ENCODE results near the gene MEG3. TPM values are rescaled to one million over a fixed set of nuclear protein-coding genes. Genes with fewer than 3 reads are reported as not detected.

The MEG3 gene
- total and polyA plus RNA-seq, 2 of the 8 experiments (the other 6 are each of a cell fraction or from before 2014, with no cell fraction given) = 0.17 to 1.1 TPM

DNA sequence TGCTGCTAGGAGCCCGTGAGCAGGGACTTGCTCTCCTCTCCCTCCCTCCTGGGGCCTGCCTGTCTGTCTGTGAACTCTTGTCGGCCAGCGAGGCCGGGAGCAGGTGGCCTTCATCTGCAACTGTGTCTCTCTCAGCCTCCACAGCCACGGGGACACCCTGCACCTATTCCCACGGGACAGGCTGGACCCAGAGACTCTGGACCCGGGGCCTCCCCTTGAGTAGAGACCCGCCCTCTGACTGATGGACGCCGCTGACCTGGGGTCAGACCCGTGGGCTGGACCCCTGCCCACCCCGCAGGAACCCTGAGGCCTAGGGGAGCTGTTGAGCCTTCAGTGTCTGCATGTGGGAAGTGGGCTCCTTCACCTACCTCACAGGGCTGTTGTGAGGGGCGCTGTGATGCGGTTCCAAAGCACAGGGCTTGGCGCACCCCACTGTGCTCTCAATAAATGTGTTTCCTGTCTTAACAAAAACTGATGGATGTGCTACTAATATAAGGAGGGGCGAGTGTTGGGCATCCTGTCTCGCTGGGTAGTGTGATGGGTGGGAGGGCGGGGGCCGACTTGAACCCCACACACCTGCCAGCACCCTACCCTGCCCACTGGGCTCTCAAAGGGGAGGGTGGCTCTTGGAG, 34.8 kb downstream of the MEG3 start:
- H3K23ac ChIP-seq (ENCODE audit: insufficient read length) = no peak overlapping the region
- H3K4me1 ChIP-seq (replicated peaks in 1 of 4; ENCODE audit: control insufficient read depth in 3 of 4, insufficient read depth in 4 of 4, low read length in 3 of 4) = no peaks in the 10 kb centered on the region; a peak in 2 of 7 replicates
- H3K27me3 ChIP-seq (replicated peaks in 1 of 4; ENCODE audit: control insufficient read depth in 3 of 4, extremely low read depth in 1 of 4, insufficient read depth in 3 of 4, low read length in 3 of 4) = no peaks in the 10 kb centered on the region
- H2BK20ac ChIP-seq (ENCODE audit: low read length) = no peak overlapping the region
- no peak overlapping the region for H4K5ac ChIP-seq (ENCODE audit: insufficient read length, low read depth, low read length)
- no peak overlapping the region for H3K4me3 ChIP-seq (ENCODE audit: extremely low read depth in 1 of 4, insufficient read depth in 2 of 4, low read depth in 3 of 4, low read length in 4 of 4)
- H2AFZ ChIP-seq (ENCODE audit: low read length) = no peak overlapping the region
- H2BK120ac ChIP-seq (replicated peaks; ENCODE audit: low read depth, low read length) = no peak overlapping the region
- H2BK5ac ChIP-seq (ENCODE audit: low read depth, low read length) = no peak overlapping the region
- no peak overlapping the region for H4K8ac ChIP-seq (ENCODE audit: extremely low read depth, insufficient read depth, low read length)
- H3K79me1 ChIP-seq (ENCODE audit: low read depth, low read length) = no peaks in the 10 kb centered on the region
- H3K4ac ChIP-seq (replicated peaks; ENCODE audit: insufficient read length, low read depth, low read length) = no peak overlapping the region
- CTCF ChIA-PET (ENCODE audit: partially characterized antibody) = interaction anchor here (1.0 to 2.3 kb wide), 3 partner anchors 10 to 41 kb away, joined by 3 to 6 read pairs (median 5); no protein-coding TSS in a partner anchor
- peaks cover 3% of the 10 kb centered on the region; the same call in 1 of the 2 replicates for H3K23me2 ChIP-seq (ENCODE audit: low read depth, low read length)
- no peak overlapping the region for H2BK12ac ChIP-seq (ENCODE audit: low read depth, low read length)
- no peak overlapping the region for H3K18ac ChIP-seq (ENCODE audit: extremely low read depth, low read length)
- POLR2A ChIA-PET (ENCODE audit: partially characterized antibody) = no interaction called here
- H3K27ac ChIP-seq (ENCODE audit: low read depth, low read length) = no peak overlapping the region
- H3K14ac ChIP-seq (ENCODE audit: insufficient read length) = no peak overlapping the region
- no peak overlapping the region for H2AK5ac ChIP-seq (ENCODE audit: low read depth, low read length)
- no peak for DNase-seq (ENCODE audit: low read depth in 1 of 2, low spot score in 2 of 2)
- peaks cover 7 to 14% of the 10 kb centered on the region in 2 experiments; a peak in 3 of 4 replicates for H3K9me3 ChIP-seq (ENCODE audit: insufficient read depth in 2 of 2, low read depth in 1 of 2, low read length in 1 of 2)
- H3K36me3 ChIP-seq (ENCODE audit: control insufficient read depth in 2 of 4, insufficient read depth in 4 of 4, low read length in 3 of 4) = no peaks in the 10 kb centered on the region
- no peak overlapping the region for H2BK15ac ChIP-seq (ENCODE audit: low read length)
- no peak overlapping the region for H4K91ac ChIP-seq (replicated peaks; ENCODE audit: insufficient read length, low read length)
- no peak overlapping the region for H3K9ac ChIP-seq (replicated peaks in 1 of 4; ENCODE audit: extremely low read depth in 1 of 4, low read depth in 3 of 4, low read length in 3 of 4)
- H3K56ac ChIP-seq (replicated peaks; ENCODE audit: insufficient read length, low read depth, low read length) = no peak overlapping the region
- no peaks in the 10 kb centered on the region for H3K79me2 ChIP-seq (ENCODE audit: control insufficient read depth in 1 of 2, insufficient read depth in 2 of 2, low read length in 2 of 2)
- 86% methylated on average over 17 of the region's 19 CpGs; no CpG with 5 or more reads in 1 of the 2 experiments for WGBS, 2 experiments (ENCODE audit: extremely low coverage in 1 of 2, insufficient coverage in 1 of 2, insufficient read length in 1 of 2, insufficient replicate concordance in 2 of 2, low coverage in 1 of 2, low lambda C conversion rate in 2 of 2, missing lambda C conversion rate in 1 of 2)
- no peak for FAIRE-seq
- H3K4me2 ChIP-seq (ENCODE audit: insufficient read depth in 1 of 2, low read depth in 2 of 2, low read length in 2 of 2) = no peak overlapping the region
- no peaks in the 10 kb centered on the region for H4K20me1 ChIP-seq (replicated peaks in 1 of 2; ENCODE audit: control insufficient read depth in 1 of 2, insufficient read depth in 2 of 2, low read length in 2 of 2)
- TF ChIP-seq NRF1 (IDR thresholded peaks at IDR 0.05; ENCODE audit: low read depth, low read length) = no peak

Data from H1 (cell line).